Activated naive CD8-positive, alpha-beta T cell treated with anti-CD3 and anti-CD28 coated beads, Interleukin-2, amount 10 ng/mL, durations not matched to agents 7 days and 5 days (primary cell): ENCODE data around the gene IDH3B. TPM values are rescaled to one million over a fixed set of nuclear protein-coding genes. Genes with fewer than 3 reads are reported as not detected.

Experiments used
- ATAC-seq: fragments of 150-1000 bp; cut with Tn5 transposase; one replicate; pipeline ENCODE4 v1.10.0; 2021; ENCODE audit warnings: low read depth, moderate library complexity
- POLR2A ChIA-PET: fragments of 350-600 bp; sonication (Branson Sonifier 250); formaldehyde crosslinking; loops from one replicate; lab custom pipeline; 2021; ENCODE audit warnings: antibody characterized with exemption; lab: Charles Lee
- DNase-seq: peaks from one replicate; pipeline ENCODE4 v3.0.0; 2021
- H3K27ac Mint-ChIP-seq: one replicate; pipeline ENCODE4 v1.8.0; 2022; ENCODE audit warnings: mild to moderate bottlenecking, mixed read lengths
- H3K27me3 Mint-ChIP-seq: one replicate; pipeline ENCODE4 v1.8.0; 2022; ENCODE audit warnings: mild to moderate bottlenecking, moderate library complexity, mixed read lengths
- H3K36me3 Mint-ChIP-seq: one replicate; pipeline ENCODE4 v1.8.0; 2021; ENCODE audit warnings: mild to moderate bottlenecking, mixed read lengths
- H3K4me1 Mint-ChIP-seq: one replicate; pipeline ENCODE4 v1.8.0; 2021; ENCODE audit warnings: mixed read lengths
- H3K4me3 Mint-ChIP-seq: one replicate; pipeline ENCODE4 v1.8.0; 2022; ENCODE audit warnings: mild to moderate bottlenecking, moderate library complexity, mixed read lengths
- H3K9me3 Mint-ChIP-seq: one replicate; pipeline ENCODE4 v1.8.0; 2021; ENCODE audit warnings: mixed read lengths
- total RNA-seq, 2 experiments: library from RNA; stranded (reverse); gene quantifications; one replicate each; pipeline ENCODE4 v1.2.3, GENCODE V29; 2021

The IDH3B gene
- total RNA-seq: 10 to 100 TPM; 95.8 to 96.7 TPM

DNA sequence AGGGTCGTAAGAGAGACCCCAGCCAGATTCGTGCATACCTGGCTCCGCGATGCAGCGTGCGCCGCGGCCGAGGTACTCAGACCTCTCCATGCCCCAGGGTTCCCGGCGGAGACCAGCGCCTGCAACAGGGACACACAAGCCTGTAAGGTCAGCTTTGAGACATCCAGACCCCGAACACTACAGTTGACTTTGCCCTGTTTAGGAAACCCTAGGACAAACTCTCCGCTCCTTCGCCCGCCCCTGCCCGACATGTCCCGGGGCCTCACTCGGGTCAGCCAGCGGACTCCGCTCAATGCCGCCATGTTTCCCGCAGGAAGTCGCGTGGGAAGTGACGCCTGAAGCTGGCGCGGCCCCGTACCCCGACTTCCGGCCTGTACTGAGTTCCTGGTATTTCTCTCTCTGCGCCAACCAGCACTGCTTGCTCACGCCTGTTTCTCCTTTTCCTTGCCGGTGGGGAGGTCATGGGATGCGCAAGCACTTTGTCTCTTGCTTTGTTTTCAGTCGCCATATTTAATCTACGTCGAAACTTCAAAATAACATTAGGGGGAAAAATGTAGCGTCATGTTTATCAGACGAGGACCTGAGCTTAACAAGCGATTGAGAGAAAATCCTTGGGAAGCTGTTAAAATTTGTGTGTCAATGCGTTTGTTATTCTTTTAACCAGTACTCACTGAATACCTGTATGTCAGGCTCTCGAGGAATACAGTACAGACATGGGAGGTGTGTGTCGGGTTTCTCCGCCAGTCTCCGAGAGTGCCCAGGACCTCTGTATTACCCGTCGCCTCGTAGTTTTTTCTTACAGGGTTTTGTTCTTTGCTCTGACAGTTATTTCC is at the start of gene IDH3B:
TSS of gene IDH3B (minus strand) at position 330 of the 833 bp plus-strand sequence. CDS start at position 302, 28 bp downstream.
- ATAC-seq: peak; percentile 99
- POLR2A ChIA-PET: interaction anchor here (0.7 to 7.3 kb wide), 9 partner anchors 10 to 194 kb away, joined by 3 to 86 read pairs (median 3); partner anchors contain the start of genes NOP56 and SNRPB
- Mint-ChIP-seq H3K27ac (peak within 1 kb of the TSS; percentile 96), H3K9me3 (no peaks in the 10 kb centered on the region), H3K36me3 (peaks cover 10% of the 10 kb centered on the region), H3K4me1 (peaks cover 18% of the 10 kb centered on the region), H3K4me3 (peak within 1 kb of the TSS; percentile 93), H3K27me3 (peaks cover 7% of the 10 kb centered on the region)
- DNase-seq: peak; percentile 91

GRCh38 chr20:2713285-2713684 is 49.3 kb upstream of the IDH3B start:
- Mint-ChIP-seq H3K27ac (no peak overlapping the region), H3K4me3 (no peak overlapping the region), H3K27me3 (peaks cover 2% of the 10 kb centered on the region), H3K4me1 (no peaks in the 10 kb centered on the region), H3K9me3 (no peaks in the 10 kb centered on the region), H3K36me3 (no peaks in the 10 kb centered on the region)
- DNase-seq (no peak), ATAC-seq (no peak)
- POLR2A ChIA-PET: no interaction called here

GRCh38 chr20:2709205-2709981 is 45.4 kb upstream of the IDH3B start:
- POLR2A ChIA-PET: no interaction called here
- H3K4me1 Mint-ChIP-seq: peaks cover 8% of the 10 kb centered on the region
- H3K27ac Mint-ChIP-seq: no peak overlapping the region
- H3K36me3 Mint-ChIP-seq: no peaks in the 10 kb centered on the region
- no peak for DNase-seq
- ATAC-seq: no peak
- no peaks in the 10 kb centered on the region for H3K9me3 Mint-ChIP-seq
- H3K4me3 Mint-ChIP-seq: no peak overlapping the region
- H3K27me3 Mint-ChIP-seq: no peaks in the 10 kb centered on the region

GRCh38 chr20:2708665-2709064 is 44.6 kb upstream of the IDH3B start:
- no peaks in the 10 kb centered on the region for H3K36me3 Mint-ChIP-seq
- H3K4me3 Mint-ChIP-seq: no peak overlapping the region
- no peak for ATAC-seq
- no peak for DNase-seq
- H3K4me1 Mint-ChIP-seq: peaks cover 8% of the 10 kb centered on the region
- POLR2A ChIA-PET: interaction anchor here (1.0 kb wide), 1 partner anchor 44 kb away, joined by 3 read pairs; no protein-coding TSS in a partner anchor
- no peak overlapping the region for H3K27ac Mint-ChIP-seq
- no peaks in the 10 kb centered on the region for H3K9me3 Mint-ChIP-seq
- no peaks in the 10 kb centered on the region for H3K27me3 Mint-ChIP-seq

DNA sequence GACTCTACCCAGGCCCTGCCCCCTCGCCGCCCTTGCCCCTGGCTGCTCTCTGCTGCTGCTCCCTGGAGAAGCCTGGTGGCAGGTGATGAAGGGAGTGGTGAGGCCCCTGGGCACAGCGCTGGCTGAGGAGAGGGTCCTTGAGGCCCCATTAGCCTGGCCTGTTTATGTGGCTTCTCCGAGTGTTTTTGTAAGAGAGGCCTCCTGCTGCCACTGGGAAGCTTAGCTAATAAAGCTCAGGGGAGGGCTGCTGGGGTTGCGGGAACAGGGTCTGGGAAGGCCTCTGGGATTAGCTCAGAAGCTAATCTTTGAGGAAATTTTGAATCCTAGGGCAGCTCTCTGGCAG is 44.0 kb upstream of the IDH3B start:
- DNase-seq (no peak), ATAC-seq (no peak)
- Mint-ChIP-seq H3K9me3 (no peaks in the 10 kb centered on the region), H3K4me1 (peaks cover 8% of the 10 kb centered on the region), H3K36me3 (no peaks in the 10 kb centered on the region), H3K27me3 (no peaks in the 10 kb centered on the region), H3K27ac (no peak overlapping the region), H3K4me3 (no peak overlapping the region)
- POLR2A ChIA-PET: interaction anchor here (1.0 kb wide), 1 partner anchor 45 kb away, joined by 3 read pairs; no protein-coding TSS in a partner anchor

DNA sequence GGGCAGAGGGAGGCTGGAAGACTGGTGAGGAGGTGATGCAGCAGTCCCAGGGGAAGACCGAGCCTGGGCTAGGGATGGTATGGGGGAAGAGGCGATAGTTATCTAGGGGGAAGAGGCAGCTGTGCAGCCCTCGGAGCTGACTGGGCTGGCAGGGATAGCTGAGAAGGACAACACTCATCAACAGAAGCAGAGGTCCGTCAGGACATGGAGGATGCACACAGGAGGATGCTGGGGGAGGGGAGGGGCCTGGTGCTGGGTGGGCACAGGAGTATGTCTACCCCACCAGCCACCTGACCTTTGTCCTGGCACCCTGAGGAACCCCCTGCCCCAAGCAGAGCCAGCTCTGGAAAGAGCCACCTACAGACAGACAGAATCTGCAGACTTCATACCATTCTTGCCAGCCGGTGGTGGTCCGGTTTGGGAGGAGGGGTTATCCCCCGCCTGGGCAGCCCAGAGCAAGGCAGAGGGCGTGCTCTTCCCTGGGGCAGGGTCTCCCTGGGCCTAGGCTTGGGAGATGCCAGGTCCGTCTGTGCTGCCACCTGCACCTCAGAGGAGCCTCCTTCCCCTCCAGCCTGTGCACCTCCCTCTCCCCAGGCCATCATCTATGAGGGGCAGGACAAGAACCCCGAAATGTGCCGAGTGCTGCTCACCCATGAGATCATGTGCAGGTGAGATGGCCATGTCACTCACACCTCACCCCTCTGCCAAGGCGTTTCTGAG is 43.5 kb upstream of the IDH3B start:
- Mint-ChIP-seq H3K9me3 (no peaks in the 10 kb centered on the region), H3K4me1 (peaks cover 8% of the 10 kb centered on the region), H3K36me3 (no peaks in the 10 kb centered on the region), H3K27me3 (no peaks in the 10 kb centered on the region), H3K27ac (peak overlapping the region; percentile 32), H3K4me3 (no peak overlapping the region)
- POLR2A ChIA-PET: interaction anchor here (1.0 to 1.3 kb wide), 2 partner anchors 19 to 46 kb away, joined by 3 to 4 read pairs; no protein-coding TSS in a partner anchor
- ATAC-seq (no peak), DNase-seq (no peak)

DNA sequence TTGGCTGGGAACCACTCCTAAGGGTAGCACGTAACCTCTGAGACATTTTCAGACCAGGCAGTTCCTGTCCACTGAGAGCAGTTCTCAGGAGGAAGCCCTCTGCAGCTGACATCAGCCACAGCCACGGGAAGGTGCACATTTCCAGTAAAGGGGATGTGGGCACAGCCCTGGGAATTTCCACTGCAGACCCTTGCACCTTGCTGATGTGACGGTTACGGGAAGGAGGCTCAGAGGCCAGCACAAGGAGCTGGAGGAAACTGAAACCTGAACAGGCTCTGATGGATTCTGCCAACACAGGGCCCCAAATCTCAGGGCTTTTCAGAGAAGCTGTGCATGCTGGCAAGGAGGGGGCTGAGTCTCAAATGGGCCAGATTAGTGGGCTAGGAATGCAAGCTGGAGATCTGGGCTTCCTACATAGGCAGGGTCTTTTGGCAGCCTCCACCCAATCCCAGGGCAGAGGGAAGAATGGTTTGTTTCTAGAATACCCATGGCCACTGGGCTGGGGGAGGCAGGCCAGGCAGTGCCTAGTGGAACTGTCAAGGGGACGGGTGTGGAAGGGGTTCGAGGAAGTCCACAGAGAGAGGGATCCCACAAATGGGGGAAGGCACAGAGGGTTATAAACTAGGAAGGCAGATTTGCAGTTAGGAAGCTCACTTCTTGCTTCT is 42.8 kb upstream of the IDH3B start:
- H3K36me3 Mint-ChIP-seq: no peaks in the 10 kb centered on the region
- peaks cover 8% of the 10 kb centered on the region for H3K4me1 Mint-ChIP-seq
- ATAC-seq (peak; percentile 52), DNase-seq (no peak)
- H3K4me3 Mint-ChIP-seq: peak overlapping the region; percentile 0
- POLR2A ChIA-PET: interaction anchor here (1.2 to 1.3 kb wide), 2 partner anchors 14 to 18 kb away, joined by 3 to 4 read pairs; partner anchors contain the start of gene EBF4
- peak overlapping the region; percentile 32 for H3K27ac Mint-ChIP-seq
- H3K9me3 Mint-ChIP-seq: no peaks in the 10 kb centered on the region
- H3K27me3 Mint-ChIP-seq: no peaks in the 10 kb centered on the region

DNA sequence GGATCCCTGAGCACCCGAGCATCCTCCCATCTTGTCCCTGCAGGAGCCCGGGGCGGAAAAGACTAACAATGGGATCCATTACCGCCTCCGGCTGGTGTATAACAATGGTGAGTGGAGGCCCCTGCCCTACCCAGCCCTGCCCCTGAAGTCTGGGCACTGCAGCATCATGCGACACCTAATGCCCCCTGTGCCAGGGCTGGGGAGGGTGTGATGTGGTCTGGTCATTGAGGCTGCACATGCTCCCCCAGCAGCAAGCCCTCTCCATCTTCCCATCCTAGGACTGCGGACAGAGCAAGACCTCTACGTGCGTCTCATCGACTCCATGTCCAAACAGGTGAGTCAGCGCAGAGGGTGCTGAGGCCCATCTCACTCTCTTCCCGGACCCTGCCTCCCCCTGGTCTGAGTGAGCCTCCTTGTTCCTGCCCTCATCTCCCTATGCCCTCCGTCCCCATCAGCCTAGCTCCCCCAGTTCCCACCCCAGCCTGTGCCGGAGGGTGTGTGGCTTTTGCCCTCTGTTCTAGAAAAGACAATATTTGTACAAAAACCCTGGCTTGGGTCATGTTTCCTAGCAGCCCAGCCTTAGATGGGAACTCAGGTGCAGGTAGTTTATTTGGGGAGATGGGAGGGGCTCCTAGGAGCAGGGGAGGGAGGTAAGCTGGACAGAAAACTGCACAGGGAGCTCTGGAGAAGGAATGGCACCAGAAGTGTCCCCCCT is 42.1 kb upstream of the IDH3B start:
- H3K4me1 Mint-ChIP-seq: peaks cover 8% of the 10 kb centered on the region
- no peak overlapping the region for H3K4me3 Mint-ChIP-seq
- POLR2A ChIA-PET: interaction anchor here (1.2 to 1.3 kb wide), 2 partner anchors 13 to 18 kb away, joined by 3 to 4 read pairs; partner anchors contain the start of gene EBF4
- no peak for DNase-seq
- no peaks in the 10 kb centered on the region for H3K36me3 Mint-ChIP-seq
- H3K27me3 Mint-ChIP-seq: no peaks in the 10 kb centered on the region
- no peak overlapping the region for H3K27ac Mint-ChIP-seq
- ATAC-seq: no peak
- no peaks in the 10 kb centered on the region for H3K9me3 Mint-ChIP-seq

DNA sequence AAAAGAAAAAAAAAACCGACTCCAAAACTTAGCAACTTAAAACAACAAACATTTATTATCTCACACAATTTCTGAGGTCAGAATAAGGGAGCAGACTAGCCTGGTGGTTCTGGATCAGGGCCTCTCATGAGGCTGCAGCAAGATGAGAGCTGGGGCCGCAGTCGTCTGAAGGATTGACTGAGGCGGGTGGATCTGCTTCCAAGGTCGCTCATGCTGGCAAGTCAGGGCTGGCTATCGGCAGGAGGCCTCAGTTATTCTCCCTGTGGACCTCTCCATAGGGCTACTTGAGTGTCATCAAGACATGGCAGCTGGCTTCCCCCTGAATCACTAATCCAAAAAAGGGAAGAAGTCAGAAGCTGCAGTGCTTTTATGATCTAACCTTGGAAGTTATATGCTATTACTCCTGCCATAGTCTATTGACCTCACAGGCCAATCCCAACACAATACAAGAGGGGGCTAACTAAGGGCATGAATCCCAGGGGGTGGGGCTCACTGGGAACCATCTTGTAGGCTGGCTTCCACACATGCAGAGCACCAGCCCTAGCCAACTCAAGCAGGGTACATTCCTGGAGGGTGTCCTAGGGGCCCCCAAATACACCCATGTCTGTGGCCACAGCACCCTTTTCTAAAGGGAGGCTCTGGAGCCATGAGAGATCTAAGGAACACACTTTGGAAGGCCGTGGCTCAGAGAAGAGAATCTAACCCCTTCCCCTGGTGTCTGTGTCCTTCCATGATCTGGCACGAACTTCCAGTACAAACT is 39.9 kb upstream of the IDH3B start:
- Mint-ChIP-seq H3K36me3 (no peaks in the 10 kb centered on the region), H3K4me3 (no peak overlapping the region), H3K27me3 (peaks cover 9% of the 10 kb centered on the region), H3K9me3 (no peaks in the 10 kb centered on the region), H3K27ac (no peak overlapping the region), H3K4me1 (peaks cover 8% of the 10 kb centered on the region)
- ATAC-seq (no peak), DNase-seq (no peak)
- POLR2A ChIA-PET: no interaction called here

GRCh38 chr20:2701671-2702081 is 37.7 kb upstream of the IDH3B start:
- no peak for ATAC-seq
- POLR2A ChIA-PET: no interaction called here
- H3K9me3 Mint-ChIP-seq: no peaks in the 10 kb centered on the region
- peaks cover 14% of the 10 kb centered on the region for H3K27me3 Mint-ChIP-seq
- H3K36me3 Mint-ChIP-seq: no peaks in the 10 kb centered on the region
- peaks cover 1% of the 10 kb centered on the region for H3K4me1 Mint-ChIP-seq
- no peak for DNase-seq
- H3K27ac Mint-ChIP-seq: no peak overlapping the region
- no peak overlapping the region for H3K4me3 Mint-ChIP-seq

- Mint-ChIP-seq H3K9me3 (no peaks in the 10 kb centered on the region), H3K4me1 (no peaks in the 10 kb centered on the region), H3K4me3 (no peak overlapping the region), H3K27me3 (peaks cover 17% of the 10 kb centered on the region), H3K27ac (no peak overlapping the region), H3K36me3 (no peaks in the 10 kb centered on the region)
- DNase-seq (no peak), ATAC-seq (no peak)
- POLR2A ChIA-PET: no interaction called here
Observed at GRCh38 chr20:2700913-2701620, 37.1 kb upstream of the IDH3B start.
